Dermis microvascular lymphatic vessel endothelial cell (primary cell): ENCODE data around the gene MOB2. TPM values are rescaled to one million over a fixed set of nuclear protein-coding genes. Genes with fewer than 3 reads are reported as not detected.

Experiments used
- DNase-seq, 2 donors: peaks; one replicate each; pipeline versions ENCODE4 v3.0.0 to v3.0.0-alpha.2; 2010; ENCODE audit warnings: low read depth in 2 of 2
- total RNA-seq: library from RNA; depleted of rRNA; stranded (reverse); fragments of >200 nt; gene quantifications from 2 replicates; pipeline ENCODE4 v1.2.1, GENCODE V29; 2014

The MOB2 gene
- total RNA-seq, 1 donor from 2014 or later = 42.2 TPM

- no peak for DNase-seq
Measured at GRCh38 chr11:1487091-1487850, 692 bp upstream of the MOB2 start.

DNA sequence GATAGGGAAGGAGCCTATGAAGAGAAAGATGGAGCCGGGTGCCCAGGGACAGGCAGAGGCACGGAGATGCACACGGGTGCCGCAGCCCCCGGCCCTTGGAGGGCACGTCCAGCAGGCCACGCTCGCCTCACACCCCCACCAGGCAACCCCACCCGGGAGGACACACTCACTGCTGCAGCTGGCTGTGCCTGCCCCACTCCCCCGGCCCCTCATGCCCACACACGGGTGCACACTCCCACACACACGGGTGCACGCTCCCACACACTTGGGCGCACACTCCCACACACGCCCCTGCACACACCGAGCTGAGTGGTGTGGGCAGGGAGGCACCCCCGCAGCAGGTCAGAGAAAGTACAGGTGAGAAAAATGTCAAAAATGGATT, 1.1 kb downstream of the MOB2 start:
- DNase-seq = no peak

DNA sequence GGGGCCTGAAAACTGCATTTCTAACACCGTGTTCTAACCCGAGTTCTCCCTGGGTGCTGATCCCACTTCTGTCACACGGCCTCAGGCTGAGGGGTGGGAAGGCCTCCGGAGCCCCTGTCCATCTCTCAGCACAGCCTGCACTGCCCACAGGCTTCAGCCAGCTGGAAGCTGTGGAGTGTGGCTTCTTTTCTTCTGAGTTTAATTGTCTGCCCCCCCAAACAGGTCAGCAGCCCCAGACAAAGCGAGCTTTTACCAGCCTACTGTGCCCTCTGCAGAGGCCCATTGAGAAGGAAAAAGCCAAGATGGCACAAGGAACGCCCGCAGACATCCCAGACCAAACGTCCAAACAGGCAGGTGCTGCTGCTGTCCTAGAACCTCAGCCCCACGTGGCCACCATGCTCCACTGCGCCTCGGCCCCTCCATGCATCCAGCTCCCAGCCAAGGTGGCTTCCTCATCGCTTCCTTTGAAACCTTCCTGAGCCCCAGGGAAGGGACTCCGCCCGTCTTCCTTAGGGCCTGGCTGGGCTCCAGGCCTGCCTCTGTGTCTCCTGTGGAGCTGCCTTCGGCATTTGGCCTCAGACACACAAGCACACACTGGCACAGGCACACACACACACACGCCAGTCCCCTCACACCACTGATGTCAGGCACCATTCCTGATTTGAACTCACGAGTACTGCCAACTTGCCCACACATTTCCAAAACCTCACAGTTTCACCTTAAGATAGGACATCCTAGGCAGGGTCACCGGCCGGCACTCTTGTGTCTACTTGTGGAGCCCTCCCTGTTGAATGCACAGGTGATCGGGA, 1.7 kb downstream of the MOB2 start:
- DNase-seq = no peak

GRCh38 chr11:1484061-1484671, 2.4 kb downstream of the MOB2 start:
- no peak for DNase-seq

- no peak for DNase-seq
Measured at GRCh38 chr11:1483445-1483961, 3.1 kb downstream of the MOB2 start.

DNA sequence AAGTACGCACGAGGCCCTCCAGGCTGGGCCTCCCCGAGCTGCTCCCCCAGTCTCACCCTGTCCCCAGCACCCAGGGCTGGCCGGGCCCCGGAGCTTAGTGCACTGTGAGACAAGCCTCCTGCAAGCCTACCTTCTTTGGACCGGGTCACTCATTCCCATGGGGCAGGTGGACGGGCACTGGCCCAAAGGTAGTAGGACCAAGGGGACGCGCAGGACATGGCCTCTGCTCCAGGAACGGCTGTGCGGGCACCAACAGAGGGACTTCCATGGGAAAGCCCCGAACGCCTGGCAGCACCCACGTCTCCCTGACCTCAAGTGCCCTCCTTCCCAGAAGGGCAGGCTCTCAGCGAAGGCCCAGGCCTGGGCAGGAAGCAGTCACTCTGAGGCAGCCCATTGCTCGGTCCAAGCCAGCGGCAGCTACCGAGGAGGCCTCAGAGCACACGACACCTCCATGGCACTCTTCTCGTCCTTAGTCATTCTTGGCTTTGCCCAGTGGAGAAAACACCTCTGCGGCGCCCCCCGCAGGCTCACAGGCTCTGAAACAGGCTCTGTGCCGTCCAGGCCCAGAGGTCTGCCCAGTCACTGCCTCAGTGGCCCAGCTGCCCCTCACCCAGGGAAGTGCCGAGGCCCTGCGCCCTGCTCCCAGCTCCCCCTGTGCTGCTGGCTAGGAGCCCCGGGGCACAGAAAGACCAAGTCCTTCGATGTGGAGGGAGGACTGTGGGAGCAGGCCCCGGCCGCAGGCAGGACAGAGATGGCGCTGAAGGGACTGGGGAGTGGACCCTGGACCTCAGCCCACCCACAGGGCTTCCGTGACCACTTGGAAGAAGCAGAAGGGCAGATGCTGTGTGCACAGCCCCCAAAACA, 3.8 kb downstream of the MOB2 start:
- DNase-seq = no peak

GRCh38 chr11:1481861-1482441, 4.6 kb downstream of the MOB2 start:
- DNase-seq = no peak

DNA sequence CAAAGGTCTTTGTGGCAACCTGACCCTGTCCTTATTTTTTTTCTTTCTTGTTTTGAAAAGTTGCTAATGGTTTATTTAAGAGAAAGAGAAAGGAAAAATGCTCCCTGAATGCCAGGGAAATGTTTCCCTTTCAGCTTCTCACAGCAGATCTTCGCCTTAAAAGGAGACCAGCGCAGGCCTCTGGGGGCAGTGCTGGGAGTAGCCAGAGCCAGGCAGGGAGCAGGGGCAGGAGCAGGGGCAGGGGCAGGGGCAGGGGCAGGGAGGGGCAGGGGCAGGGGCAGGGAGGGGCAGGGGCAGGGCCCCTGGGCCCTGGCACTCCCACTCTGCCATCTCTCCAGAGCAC, 5.1 kb downstream of the MOB2 start:
- DNase-seq = no peak

GRCh38 chr11:1480555-1481482, 5.8 kb downstream of the MOB2 start:
- DNase-seq = no peak

- no peak for DNase-seq
Measured at GRCh38 chr11:1480191-1480554, 6.4 kb downstream of the MOB2 start.

- no peak for DNase-seq
Measured at GRCh38 chr11:1479678-1480118, 6.9 kb downstream of the MOB2 start.

GRCh38 chr11:1479006-1479677, 7.4 kb downstream of the MOB2 start:
- no peak for DNase-seq

DNA sequence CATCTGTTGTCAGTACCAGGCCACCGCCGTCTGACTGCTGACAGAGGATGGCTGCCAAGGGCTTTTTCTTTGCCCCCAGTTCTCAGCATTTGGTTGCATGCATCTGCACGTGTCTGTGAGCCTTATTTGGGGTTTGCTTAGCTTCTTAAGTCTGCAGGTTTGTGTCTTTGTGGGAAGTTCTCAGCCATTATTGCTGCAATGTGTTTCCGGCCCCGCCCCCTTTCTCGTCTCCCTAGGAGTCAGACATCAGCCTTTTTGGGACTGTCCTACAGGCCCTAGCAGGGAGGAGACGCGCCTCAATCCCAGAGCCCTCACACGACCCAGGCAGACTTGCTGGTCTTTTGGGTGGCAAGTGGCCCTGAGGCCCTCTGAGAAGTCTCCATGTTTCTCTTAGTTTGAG, 8.0 kb downstream of the MOB2 start:
- no peak for DNase-seq

DNA sequence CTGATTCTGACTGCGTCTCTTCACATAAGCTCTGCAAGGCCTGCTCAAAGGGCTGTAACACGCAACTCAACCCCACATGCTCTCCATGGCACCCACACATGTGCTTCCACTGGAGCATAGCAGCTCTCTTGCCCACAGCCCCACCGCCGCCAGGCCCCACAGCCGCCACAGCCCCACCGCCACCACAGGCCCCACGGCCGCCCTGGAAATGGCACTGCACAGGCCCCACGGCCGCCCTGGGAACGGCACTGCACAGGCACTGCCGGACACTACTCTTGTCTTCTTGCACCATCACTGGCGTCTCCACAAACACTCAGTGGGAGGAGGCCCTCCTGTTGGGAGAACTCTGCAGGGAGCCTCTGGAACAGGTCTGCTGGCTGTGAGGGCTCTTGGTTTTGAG, 8.6 kb downstream of the MOB2 start:
- DNase-seq = no peak

GRCh38 chr11:1476940-1477736, 9.4 kb downstream of the MOB2 start:
- no peak for DNase-seq

DNA sequence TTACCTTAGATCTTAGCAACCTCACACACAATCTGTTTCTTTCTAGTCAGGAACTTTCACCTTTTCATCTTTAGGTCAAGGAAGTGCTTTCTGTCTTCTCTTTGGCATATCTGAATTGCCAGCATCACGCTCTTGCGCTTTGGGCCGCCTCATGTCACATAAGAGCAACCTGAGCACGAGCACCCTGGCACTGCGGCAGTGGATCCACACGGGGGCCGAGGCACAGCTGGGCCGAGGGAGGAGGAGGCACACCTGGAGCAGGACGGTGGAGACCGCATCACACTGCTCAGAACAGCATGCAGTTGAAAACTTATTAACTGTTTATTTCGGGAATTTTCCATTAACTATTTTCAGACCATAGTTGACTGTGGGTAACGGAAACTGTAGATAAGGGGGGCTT, 10.7 kb downstream of the MOB2 start:
- DNase-seq = no peak

DNA sequence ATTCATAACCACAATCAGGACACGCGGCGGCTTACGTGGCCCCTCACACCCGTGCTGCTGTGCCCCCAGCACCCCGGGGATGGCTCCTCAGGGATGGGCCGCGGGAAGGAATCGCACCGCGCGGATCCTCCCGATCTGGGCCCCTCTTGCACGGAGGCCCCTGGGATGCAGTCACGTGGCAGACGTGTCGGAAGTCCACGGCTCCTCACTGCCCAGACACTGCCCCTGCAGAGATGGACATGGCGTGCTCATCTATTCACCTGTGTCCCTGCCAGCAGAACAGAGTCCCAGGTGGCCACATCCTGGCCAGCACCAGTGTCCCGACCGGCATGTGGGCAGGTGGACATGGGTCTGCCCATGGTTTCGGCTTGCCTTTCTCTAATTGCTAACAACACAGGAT, 12.8 kb downstream of the MOB2 start:
- no peak for DNase-seq

GRCh38 chr11:1473011-1473628, 13.5 kb downstream of the MOB2 start:
- no peak for DNase-seq
